Adipocyte (in vitro differentiated cells): Measurements from ENCODE around the gene HNRNPM.

ENCODE experiments used
- DNase-seq: peaks from one replicate; pipeline ENCODE4 v3.0.0-alpha.2; 2015; ENCODE audit warnings: low read depth
- H3K27me3 ChIP-seq: replicated peaks from 2 replicates; pipeline ENCODE4 v1.7.0; 2013; ENCODE audit warnings: mild to moderate bottlenecking, low read length, moderate library complexity; ENCODE audit not compliant: control insufficient read depth, insufficient read depth
- H3K36me3 ChIP-seq: 2 replicates; pipeline ENCODE4 v1.7.0; 2013; ENCODE audit warnings: low read length, mild to moderate bottlenecking, moderate library complexity; ENCODE audit not compliant: control insufficient read depth, insufficient read depth, severe bottlenecking
- H3K4me1 ChIP-seq: 2 replicates; pipeline ENCODE4 v1.7.0; 2013; ENCODE audit warnings: mild to moderate bottlenecking, low read length, moderate library complexity; ENCODE audit not compliant: control insufficient read depth, insufficient read depth
- H3K4me3 ChIP-seq: 2 replicates; pipeline ENCODE4 v1.7.0; 2013; ENCODE audit warnings: mild to moderate bottlenecking, low read length, moderate library complexity
- H3K9ac ChIP-seq: 2 replicates; pipeline ENCODE4 v1.7.0; 2013; ENCODE audit warnings: mild to moderate bottlenecking, low read length, moderate library complexity
- H3K9me3 ChIP-seq: 2 replicates; pipeline ENCODE4 v1.7.0; 2013; ENCODE audit warnings: mild to moderate bottlenecking, low read length, moderate library complexity; ENCODE audit not compliant: control insufficient read depth

Gene HNRNPM

DNA sequence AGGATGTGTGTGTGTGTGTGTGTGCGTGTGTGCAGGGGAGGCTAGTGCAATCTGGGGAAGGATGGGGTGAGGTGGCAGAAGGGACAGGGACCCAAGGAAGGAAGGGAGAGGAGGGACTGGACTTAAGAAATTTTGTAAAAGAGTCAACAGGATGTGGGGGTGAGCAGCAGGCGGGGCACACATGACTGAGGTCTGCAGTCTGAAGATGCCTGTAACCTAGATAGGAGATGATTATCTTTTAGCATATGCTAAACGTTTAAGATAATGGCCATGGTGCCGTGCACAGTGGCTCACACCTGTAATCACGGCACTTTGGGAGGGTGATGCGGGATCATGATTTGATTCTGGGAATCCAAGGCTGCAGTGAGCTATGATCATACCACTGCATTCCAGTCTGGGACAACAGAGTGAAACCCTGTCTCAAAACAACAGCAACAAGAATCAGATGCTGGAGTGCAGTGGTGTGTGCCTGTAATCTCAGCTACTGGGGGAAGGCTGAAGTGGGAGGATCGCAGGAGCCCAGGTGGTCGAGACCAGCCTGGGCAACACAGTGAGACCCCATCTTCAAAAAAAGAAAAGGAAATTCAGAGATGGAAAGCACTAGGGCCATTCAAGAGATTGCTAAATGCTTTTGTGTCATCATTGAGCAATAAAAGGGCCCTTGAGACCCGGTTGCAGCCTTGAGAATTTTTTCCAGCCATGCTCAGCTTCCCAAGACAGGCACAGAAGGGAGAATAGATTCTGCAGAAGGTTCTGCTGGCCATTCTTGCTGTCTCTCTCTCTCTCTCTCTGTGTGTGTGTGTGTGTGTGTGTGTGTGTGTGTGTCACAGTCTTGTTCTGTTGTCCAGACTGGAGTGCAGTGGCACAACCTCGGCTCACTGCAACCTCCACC is 73.0 kb downstream of the HNRNPM start:
- Histone ChIP-seq H3K4me3 (peak overlapping the region; percentile 34), H3K9ac (peak overlapping the region; percentile 67), H3K4me1 (peaks cover 28% of the 10 kb centered on the region), H3K9me3 (no peaks in the 10 kb centered on the region), H3K27me3 (no peaks in the 10 kb centered on the region), H3K36me3 (no peaks in the 10 kb centered on the region)
- DNase-seq: peak; percentile 83

DNA sequence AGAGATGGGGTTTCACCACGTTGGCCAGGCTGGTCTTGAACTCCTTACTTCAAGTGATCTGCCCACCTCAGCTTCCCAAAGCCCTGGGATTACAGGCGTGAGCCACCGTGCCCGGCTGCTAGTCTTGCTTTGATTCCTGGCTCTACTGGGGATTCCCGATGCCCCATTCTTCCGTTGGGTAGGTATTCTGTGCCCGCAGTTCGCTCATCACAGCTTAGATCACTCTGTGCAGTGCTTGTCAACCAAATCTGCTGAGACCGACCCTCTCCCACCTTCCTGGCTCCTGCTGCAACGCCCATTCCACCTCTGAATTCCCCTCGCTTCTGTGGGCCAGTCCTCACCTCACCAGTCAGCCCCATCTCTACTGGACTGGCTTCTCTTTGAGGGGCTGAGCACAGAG is 73.8 kb downstream of the HNRNPM start:
- Histone ChIP-seq H3K4me1 (peaks cover 21% of the 10 kb centered on the region), H3K36me3 (no peaks in the 10 kb centered on the region), H3K4me3 (no peak overlapping the region), H3K27me3 (no peaks in the 10 kb centered on the region), H3K9ac (peak overlapping the region; percentile 67), H3K9me3 (no peaks in the 10 kb centered on the region)
- no peak for DNase-seq

DNA sequence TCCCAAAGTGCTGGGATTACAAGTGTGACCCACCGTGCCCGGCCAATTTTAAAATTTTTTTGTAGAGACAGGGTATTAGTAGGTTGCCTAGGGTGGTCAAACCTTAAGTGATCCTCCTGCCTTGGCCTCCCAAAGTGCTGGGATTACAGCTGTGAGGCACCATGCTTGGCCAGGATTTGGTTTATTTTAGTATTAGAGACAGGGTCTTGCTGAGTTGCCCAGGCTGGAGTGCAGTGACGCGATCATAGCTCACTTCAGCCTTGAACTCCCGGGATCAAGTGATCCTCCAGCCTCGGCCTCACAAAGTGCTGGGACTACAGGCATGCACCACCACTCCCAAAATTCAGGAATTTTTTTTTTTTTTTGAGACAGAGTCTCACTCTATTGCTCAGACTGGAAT is 74.6 kb downstream of the HNRNPM start:
- Histone ChIP-seq H3K4me3 (no peak overlapping the region), H3K9me3 (no peaks in the 10 kb centered on the region), H3K9ac (no peak overlapping the region), H3K4me1 (peaks cover 20% of the 10 kb centered on the region), H3K36me3 (no peaks in the 10 kb centered on the region), H3K27me3 (no peaks in the 10 kb centered on the region)
- DNase-seq: no peak

DNA sequence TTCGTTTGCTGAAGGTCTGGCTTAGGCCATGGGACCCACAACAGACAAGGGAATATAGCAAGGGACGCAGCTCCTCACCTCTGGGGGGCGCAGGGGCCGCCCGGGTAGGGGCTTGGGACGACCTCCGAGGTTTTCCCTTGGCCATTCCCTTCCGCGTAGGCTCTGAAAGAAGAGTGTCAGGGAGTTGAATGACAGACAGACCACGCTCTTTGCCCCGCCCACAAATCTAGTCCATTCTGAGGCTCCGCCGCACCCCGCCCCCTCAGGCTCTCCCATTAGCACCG is 80.6 kb downstream of the HNRNPM start:
- H3K27me3 ChIP-seq: no peaks in the 10 kb centered on the region
- no peaks in the 10 kb centered on the region for H3K9me3 ChIP-seq
- DNase-seq: no peak
- H3K9ac ChIP-seq: peak overlapping the region; percentile 94
- no peaks in the 10 kb centered on the region for H3K36me3 ChIP-seq
- H3K4me3 ChIP-seq: peak overlapping the region; percentile 92
- peaks cover 7% of the 10 kb centered on the region for H3K4me1 ChIP-seq

DNA sequence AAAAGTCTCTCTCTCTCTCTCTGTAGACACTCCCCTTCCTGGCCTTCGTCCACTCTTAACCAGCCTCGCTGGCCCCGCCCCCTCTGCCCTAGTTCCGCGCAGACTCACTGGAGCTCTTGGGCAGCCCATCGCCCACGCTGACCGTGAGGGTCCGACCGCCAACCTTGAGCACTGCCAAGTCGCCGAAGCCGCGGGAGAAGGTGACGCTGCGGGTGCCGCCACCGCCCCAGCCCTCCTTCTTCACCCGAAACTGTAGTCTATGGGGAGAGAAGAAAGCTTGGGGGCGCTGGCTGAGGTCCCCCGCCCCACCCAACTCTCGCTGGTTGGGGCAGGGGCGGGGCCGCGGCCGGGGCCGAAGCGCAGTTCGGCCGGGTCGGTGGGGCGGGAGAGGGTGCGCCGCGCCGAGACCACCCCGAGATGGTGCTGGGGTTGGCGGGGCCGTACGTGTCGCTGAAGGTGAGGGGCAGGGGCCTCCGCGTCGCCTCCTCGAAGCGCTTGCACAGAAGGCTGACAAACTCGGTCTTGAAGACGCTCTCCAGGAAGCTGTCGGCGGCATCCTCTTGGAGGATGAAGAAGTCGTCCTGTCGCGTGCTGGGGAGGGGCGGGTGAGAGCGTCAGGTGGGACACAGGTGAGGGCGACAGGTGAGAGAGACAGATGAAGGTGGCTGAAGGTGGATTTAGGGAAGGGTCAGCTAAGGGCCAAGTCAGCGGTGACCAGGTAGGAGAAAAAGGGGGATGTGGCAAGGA is 81.7 kb downstream of the HNRNPM start:
- H3K27me3 ChIP-seq: no peaks in the 10 kb centered on the region
- H3K9me3 ChIP-seq: no peaks in the 10 kb centered on the region
- H3K4me1 ChIP-seq: peaks cover 7% of the 10 kb centered on the region
- no peaks in the 10 kb centered on the region for H3K36me3 ChIP-seq
- DNase-seq: peak; percentile 98
- H3K4me3 ChIP-seq: peak overlapping the region; percentile 85
- H3K9ac ChIP-seq: peak overlapping the region; percentile 83

DNA sequence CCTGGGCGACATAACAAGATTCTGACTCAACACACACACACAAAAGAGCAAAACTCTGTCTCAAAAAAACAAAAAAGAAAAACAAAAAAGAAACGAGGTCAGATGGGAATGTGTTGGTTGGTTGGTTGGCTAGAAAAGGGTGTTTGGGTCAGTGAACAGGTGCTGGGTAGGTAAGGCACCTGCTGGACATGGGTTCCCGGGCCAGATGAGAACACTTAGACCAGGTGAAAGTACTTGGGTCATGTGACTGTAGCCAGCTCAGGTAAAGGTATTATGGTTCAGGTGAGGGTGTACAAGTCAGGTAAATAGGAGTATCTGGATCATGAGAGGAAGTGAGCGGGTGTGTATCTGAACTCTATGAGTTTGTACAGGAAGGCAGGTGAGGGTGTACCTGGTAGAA is 83.7 kb downstream of the HNRNPM start:
- Histone ChIP-seq H3K4me3 (no peak overlapping the region), H3K27me3 (no peaks in the 10 kb centered on the region), H3K9ac (no peak overlapping the region), H3K36me3 (no peaks in the 10 kb centered on the region), H3K9me3 (no peaks in the 10 kb centered on the region), H3K4me1 (peaks cover 7% of the 10 kb centered on the region)
- no peak for DNase-seq

DNA sequence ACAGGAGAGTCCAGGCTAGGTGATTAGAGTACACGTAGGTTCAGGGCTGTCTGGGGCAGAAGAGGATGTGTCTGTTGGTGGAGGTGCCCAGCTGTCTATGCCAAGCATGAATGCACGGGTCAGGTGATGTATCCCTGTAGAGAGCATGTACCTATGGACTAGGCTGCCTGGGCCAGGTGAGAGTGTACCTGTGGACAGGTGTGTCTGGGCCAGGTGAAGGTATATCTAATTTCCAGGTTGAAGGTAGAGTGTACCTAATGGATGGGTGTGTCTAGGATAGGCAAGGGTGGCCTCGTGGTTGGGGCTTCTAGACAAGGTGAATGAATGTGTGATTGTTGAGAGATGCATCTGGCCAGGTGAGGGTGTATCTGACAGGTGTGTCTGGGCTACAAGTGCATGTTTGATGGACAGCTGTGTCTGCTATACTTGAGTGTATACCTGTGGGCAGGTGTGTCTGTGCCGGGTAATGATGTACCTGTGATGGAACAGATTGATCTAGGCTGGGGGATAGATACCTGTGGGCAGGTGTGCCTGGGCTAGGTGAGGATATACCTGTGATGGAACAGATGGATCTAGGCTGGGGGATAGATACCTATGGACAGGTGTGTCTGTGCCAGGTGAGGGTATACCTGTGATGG is 84.7 kb downstream of the HNRNPM start:
- no peak for DNase-seq
- no peaks in the 10 kb centered on the region for H3K9me3 ChIP-seq
- no peaks in the 10 kb centered on the region for H3K27me3 ChIP-seq
- peaks cover 7% of the 10 kb centered on the region for H3K4me1 ChIP-seq
- H3K36me3 ChIP-seq: no peaks in the 10 kb centered on the region
- no peak overlapping the region for H3K4me3 ChIP-seq
- H3K9ac ChIP-seq: no peak overlapping the region

- no peaks in the 10 kb centered on the region for H3K36me3 ChIP-seq
- H3K4me1 ChIP-seq: peaks cover 5% of the 10 kb centered on the region
- no peaks in the 10 kb centered on the region for H3K27me3 ChIP-seq
- no peak overlapping the region for H3K4me3 ChIP-seq
- DNase-seq: no peak
- H3K9me3 ChIP-seq: no peaks in the 10 kb centered on the region
- no peak overlapping the region for H3K9ac ChIP-seq
Measured at GRCh38 chr19:8530061-8530679, 85.4 kb downstream of the HNRNPM start.

- H3K9me3 ChIP-seq: no peaks in the 10 kb centered on the region
- H3K36me3 ChIP-seq: no peaks in the 10 kb centered on the region
- H3K27me3 ChIP-seq: no peaks in the 10 kb centered on the region
- no peak overlapping the region for H3K9ac ChIP-seq
- no peak for DNase-seq
- peaks cover 4% of the 10 kb centered on the region for H3K4me1 ChIP-seq
- H3K4me3 ChIP-seq: no peak overlapping the region
Measured at GRCh38 chr19:8531470-8531869, 86.7 kb downstream of the HNRNPM start.

GRCh38 chr19:8532225-8532624 is 87.5 kb downstream of the HNRNPM start:
- H3K9ac ChIP-seq: no peak overlapping the region
- H3K4me3 ChIP-seq: no peak overlapping the region
- H3K9me3 ChIP-seq: no peaks in the 10 kb centered on the region
- H3K27me3 ChIP-seq: no peaks in the 10 kb centered on the region
- H3K4me1 ChIP-seq: no peaks in the 10 kb centered on the region
- DNase-seq: no peak
- H3K36me3 ChIP-seq: no peaks in the 10 kb centered on the region

DNA sequence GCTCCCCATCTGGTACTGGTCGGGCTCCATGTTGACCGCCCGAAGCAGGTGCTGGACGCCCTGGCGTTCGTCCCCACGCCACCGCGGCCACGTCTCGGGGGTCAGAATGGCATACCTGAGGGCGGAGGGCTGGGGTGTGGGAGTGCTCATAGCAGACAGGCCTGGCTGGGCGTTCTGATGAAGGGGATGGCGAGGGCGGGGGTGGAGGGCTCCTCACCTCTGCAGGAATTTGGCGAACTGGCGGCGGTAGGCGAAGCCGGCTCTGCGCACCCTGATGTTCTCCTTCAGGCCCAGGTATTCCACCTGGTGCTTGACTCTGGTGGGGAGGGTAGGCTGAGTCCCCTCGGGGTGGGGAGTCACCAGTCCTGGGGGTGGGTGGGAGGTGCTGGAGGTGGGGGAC is 91.5 kb downstream of the HNRNPM start:
- peaks cover 5% of the 10 kb centered on the region for H3K4me1 ChIP-seq
- no peak overlapping the region for H3K4me3 ChIP-seq
- no peaks in the 10 kb centered on the region for H3K9me3 ChIP-seq
- no peak for DNase-seq
- H3K27me3 ChIP-seq: no peaks in the 10 kb centered on the region
- H3K9ac ChIP-seq: no peak overlapping the region
- no peaks in the 10 kb centered on the region for H3K36me3 ChIP-seq
